A673 (cell line): ENCODE results near the gene SELP.

Experiments used
- EZH2 ChIP-seq: fragments of 200-600 bp; sonication (generic); IDR thresholded peaks from 2 replicates; pipeline ENCODE4 v1.6.1; 2017; ENCODE audit warnings: borderline replicate concordance, low read depth, mild to moderate bottlenecking, mixed read lengths, antibody characterized with exemption, low read length; ENCODE audit not compliant: poor library complexity, severe bottlenecking
- TF ChIP-seq, protein P1 (sequence below): fragments of 300-800, 200-600 bp; sonication (generic); conservative IDR thresholded peaks from 2 replicates; pipeline ENCODE4 v1.5.1; 2017; ENCODE audit warnings: low read depth, mild to moderate bottlenecking, antibody characterized with exemption, low read length, moderate library complexity, mixed read lengths

DNA sequence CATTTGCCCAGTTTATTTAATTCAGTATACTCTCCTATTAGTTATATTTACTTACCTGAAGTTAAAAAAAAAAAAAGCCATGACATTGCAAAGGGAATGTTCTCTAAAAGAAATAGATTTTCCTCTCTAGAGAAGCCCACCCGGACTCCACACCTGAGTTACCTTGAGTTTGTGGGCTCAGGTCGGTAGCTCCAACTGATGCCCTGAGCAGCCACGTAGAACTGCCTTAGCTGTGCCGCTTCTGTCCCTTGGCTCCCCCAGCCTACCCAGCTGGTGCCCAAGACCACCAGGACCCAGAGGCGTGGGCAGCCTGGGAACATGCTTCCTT is 43.9 kb downstream of the SELP start:
- TF ChIP-seq, protein P1, sequence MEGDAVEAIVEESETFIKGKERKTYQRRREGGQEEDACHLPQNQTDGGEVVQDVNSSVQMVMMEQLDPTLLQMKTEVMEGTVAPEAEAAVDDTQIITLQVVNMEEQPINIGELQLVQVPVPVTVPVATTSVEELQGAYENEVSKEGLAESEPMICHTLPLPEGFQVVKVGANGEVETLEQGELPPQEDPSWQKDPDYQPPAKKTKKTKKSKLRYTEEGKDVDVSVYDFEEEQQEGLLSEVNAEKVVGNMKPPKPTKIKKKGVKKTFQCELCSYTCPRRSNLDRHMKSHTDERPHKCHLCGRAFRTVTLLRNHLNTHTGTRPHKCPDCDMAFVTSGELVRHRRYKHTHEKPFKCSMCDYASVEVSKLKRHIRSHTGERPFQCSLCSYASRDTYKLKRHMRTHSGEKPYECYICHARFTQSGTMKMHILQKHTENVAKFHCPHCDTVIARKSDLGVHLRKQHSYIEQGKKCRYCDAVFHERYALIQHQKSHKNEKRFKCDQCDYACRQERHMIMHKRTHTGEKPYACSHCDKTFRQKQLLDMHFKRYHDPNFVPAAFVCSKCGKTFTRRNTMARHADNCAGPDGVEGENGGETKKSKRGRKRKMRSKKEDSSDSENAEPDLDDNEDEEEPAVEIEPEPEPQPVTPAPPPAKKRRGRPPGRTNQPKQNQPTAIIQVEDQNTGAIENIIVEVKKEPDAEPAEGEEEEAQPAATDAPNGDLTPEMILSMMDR, result no peak
- no peak for TF ChIP-seq EZH2
